Colonic mucosa (tissue), 4 donors: ENCODE results near the gene IL22RA1. TPM values are rescaled to one million over a fixed set of nuclear protein-coding genes. Genes with fewer than 3 reads are reported as not detected.

Experiments used
- DNase-seq: peaks from one replicate; pipeline ENCODE4 v3.0.0-alpha.2; 2020
- H3K27ac ChIP-seq: fragments of 200-600 bp; one replicate; pipeline ENCODE4 v1.8.0; 2021
- H3K27me3 ChIP-seq: fragments of 200-600 bp; one replicate; pipeline ENCODE4 v1.8.0; 2021
- H3K36me3 ChIP-seq: fragments of 200-600 bp; one replicate; pipeline ENCODE4 v1.8.0; 2021
- H3K4me1 ChIP-seq: fragments of 200-600 bp; one replicate; pipeline ENCODE4 v1.8.0; 2021; ENCODE audit warnings: mild to moderate bottlenecking
- H3K4me3 ChIP-seq: fragments of 200-600 bp; one replicate; pipeline ENCODE4 v1.8.0; 2021
- H3K9ac ChIP-seq, 2 donors: one replicate each; pipeline ENCODE4 v1.7.0; 2013; ENCODE audit warnings: control low read depth in 2 of 2, low read depth in 2 of 2, low read length in 2 of 2
- H3K9me3 ChIP-seq: fragments of 200-600 bp; one replicate; pipeline ENCODE4 v1.8.0; 2021
- intact Hi-C: fragments of 100-400 bp; cut with DNase I; formaldehyde crosslinking; loops from one replicate; pipeline ENCODE4 v1.14.1; 2022
- total RNA-seq, 2 donors: library from RNA; stranded (reverse); fragmentation: NEBNext Ultra II Directional in 1 of 2; extraction: Animal tissue kit (Norgen Biotek cat#: 25700) in 1 of 2; gene quantifications; one replicate each; pipeline ENCODE4 v1.2.1, GENCODE V29; 2021
- TF ChIP-seq, protein P1 (sequence below): fragments of 200-600 bp; IDR thresholded peaks from one replicate; pipeline ENCODE4 v1.8.0; 2022; ENCODE audit warnings: antibody characterized with exemption, mild to moderate bottlenecking
- donor health status: healthy.
- donor health status: DM: no; HTN: no; CAD: no.
- donor health status: DM: no; HTN: no; CAD: no.

Gene IL22RA1
- total RNA-seq, 2 donors from 2014 or later, result 15.5 to 17.3 TPM

GRCh38 chr1:24091971-24092482 is 50.9 kb downstream of the IL22RA1 start:
- TF ChIP-seq, protein P1, sequence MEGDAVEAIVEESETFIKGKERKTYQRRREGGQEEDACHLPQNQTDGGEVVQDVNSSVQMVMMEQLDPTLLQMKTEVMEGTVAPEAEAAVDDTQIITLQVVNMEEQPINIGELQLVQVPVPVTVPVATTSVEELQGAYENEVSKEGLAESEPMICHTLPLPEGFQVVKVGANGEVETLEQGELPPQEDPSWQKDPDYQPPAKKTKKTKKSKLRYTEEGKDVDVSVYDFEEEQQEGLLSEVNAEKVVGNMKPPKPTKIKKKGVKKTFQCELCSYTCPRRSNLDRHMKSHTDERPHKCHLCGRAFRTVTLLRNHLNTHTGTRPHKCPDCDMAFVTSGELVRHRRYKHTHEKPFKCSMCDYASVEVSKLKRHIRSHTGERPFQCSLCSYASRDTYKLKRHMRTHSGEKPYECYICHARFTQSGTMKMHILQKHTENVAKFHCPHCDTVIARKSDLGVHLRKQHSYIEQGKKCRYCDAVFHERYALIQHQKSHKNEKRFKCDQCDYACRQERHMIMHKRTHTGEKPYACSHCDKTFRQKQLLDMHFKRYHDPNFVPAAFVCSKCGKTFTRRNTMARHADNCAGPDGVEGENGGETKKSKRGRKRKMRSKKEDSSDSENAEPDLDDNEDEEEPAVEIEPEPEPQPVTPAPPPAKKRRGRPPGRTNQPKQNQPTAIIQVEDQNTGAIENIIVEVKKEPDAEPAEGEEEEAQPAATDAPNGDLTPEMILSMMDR, result no peak
- intact Hi-C loops, result no loop called here
- Histone ChIP-seq H3K4me1 (no peaks in the 10 kb centered on the region), H3K9ac (no peak overlapping the region), H3K27ac (no peak overlapping the region), H3K9me3 (no peaks in the 10 kb centered on the region), H3K27me3 (no peaks in the 10 kb centered on the region), H3K36me3 (no peaks in the 10 kb centered on the region), H3K4me3 (no peak overlapping the region)
- DNase-seq, result no peak

DNA sequence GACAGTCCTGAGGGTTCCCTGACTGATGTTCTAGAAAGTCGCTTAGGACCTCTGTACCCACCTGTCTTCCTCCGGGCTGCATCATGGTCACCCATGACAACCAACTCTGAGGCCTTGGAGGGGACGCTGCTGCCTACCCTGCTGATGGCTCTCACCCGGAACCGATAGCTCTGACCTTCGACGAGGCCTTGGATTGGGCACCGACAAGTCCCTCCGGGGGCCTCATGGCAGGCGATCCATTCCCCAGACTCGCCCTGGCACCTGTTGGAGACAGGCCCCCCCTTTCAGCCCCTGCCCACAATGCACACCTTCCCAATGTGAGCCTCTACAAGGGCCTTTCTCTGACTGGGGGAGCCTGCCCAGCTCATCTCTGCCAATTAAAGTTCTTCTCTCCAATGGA is 52.2 kb downstream of the IL22RA1 start:
- H3K4me1 ChIP-seq, result no peaks in the 10 kb centered on the region
- no peak overlapping the region for H3K9ac ChIP-seq
- TF ChIP-seq, protein P1, result no peak
- no peak for DNase-seq
- H3K36me3 ChIP-seq, result no peaks in the 10 kb centered on the region
- no peak overlapping the region for H3K27ac ChIP-seq
- no peaks in the 10 kb centered on the region for H3K27me3 ChIP-seq
- no peaks in the 10 kb centered on the region for H3K9me3 ChIP-seq
- no peak overlapping the region for H3K4me3 ChIP-seq
- intact Hi-C loops, result no loop called here

DNA sequence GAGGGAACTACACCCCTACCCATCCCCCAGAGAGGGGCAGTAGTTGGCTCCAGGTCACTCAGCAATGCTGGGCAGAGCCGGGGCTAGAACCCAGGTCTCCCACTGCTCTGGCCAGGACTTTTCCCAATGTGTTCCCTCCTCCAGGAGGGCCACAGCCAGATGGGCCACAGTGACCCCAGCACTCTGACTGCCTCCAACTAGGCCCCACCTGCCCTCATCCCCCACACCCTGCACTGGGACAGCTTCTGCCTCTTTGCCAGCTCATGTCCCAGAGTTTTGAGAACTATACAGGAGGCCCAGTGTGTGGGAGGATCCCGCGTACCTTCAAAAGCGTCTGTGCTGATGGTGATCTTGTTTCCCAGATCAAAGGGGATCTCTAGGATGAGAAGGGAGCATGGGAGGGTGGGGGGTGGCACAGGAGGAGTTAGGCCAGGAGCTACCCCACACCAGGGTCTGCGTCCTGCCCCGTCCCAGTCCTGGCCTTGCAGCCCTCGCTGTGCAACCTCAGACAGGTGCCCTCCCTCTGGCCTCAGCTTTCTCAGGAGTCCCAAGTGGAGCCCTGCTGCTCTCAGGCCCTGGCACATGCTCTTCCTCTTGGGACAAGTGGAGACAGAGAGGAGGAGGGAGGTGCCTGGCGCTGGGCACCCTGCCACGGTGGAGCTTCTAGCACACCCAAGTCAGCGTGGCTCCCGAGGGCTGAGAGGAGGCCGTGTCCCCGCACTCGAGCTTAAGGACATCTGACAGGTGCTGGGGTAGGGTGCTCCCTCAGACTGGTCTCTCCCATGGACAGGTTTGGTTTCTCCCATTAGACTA is 53.0 kb downstream of the IL22RA1 start:
- no peak overlapping the region for H3K27ac ChIP-seq
- intact Hi-C loops, result no loop called here
- no peak for DNase-seq
- H3K4me1 ChIP-seq, result no peaks in the 10 kb centered on the region
- no peak overlapping the region for H3K9ac ChIP-seq
- H3K4me3 ChIP-seq, result no peak overlapping the region
- no peaks in the 10 kb centered on the region for H3K36me3 ChIP-seq
- TF ChIP-seq, protein P1, result no peak
- no peaks in the 10 kb centered on the region for H3K9me3 ChIP-seq
- H3K27me3 ChIP-seq, result no peaks in the 10 kb centered on the region

DNA sequence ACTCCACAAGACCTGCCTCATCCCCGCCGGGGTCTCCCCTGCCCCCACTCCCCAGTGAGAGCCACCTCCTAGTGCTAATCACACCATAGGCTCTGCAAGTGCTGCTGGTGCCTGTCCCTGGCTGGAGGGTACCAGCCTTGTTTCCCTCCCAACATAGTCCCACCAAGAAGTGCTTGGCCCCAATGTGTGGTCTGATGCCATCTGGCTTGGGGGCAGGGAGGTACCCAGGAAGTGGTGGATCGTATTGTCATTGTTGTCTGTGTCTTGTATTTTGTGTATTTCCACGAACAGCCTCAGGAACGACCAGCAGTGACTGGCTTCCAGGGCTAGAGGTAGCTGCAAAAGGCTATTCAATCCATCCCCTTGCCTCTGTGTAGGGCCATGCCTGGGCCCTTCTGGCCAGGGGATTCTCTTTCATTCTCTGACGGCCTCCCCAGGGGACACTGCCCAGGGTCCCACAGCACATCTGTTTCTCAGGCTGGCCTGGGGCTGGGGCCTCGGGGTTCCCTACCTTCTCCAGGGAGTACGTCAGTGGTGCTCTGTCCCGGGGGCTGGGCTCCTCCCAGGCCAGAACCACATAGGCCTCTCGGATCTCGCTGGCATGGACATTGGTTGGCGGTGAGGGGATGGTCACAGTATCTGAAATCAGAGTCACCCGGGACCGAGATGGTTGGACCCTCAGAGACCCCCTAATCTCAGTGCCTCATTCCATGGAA is 53.8 kb downstream of the IL22RA1 start:
- TF ChIP-seq, protein P1, result no peak
- no peak overlapping the region for H3K4me3 ChIP-seq
- H3K9me3 ChIP-seq, result no peaks in the 10 kb centered on the region
- no peak overlapping the region for H3K27ac ChIP-seq
- intact Hi-C loops, result no loop called here
- no peak overlapping the region for H3K9ac ChIP-seq
- H3K36me3 ChIP-seq, result no peaks in the 10 kb centered on the region
- H3K27me3 ChIP-seq, result no peaks in the 10 kb centered on the region
- DNase-seq, result no peak
- no peaks in the 10 kb centered on the region for H3K4me1 ChIP-seq

- H3K36me3 ChIP-seq, result no peaks in the 10 kb centered on the region
- no peak overlapping the region for H3K27ac ChIP-seq
- no peak overlapping the region for H3K4me3 ChIP-seq
- H3K4me1 ChIP-seq, result no peaks in the 10 kb centered on the region
- no peak overlapping the region for H3K9ac ChIP-seq
- H3K9me3 ChIP-seq, result no peaks in the 10 kb centered on the region
- H3K27me3 ChIP-seq, result no peaks in the 10 kb centered on the region
- no peak for DNase-seq
- TF ChIP-seq, protein P1, result no peak
- intact Hi-C loops, result no loop called here
These were observed 56.5 kb downstream of the IL22RA1 start for GRCh38 chr1:24086466-24086865.
